Fibroblast of the conjunctiva (primary cell): ENCODE results near the gene MARK3.

ENCODE experiments used
- DNase-seq: peaks from one replicate; pipeline ENCODE4 v3.0.0-alpha.2; 2010; ENCODE audit warnings: low read depth

The MARK3 gene

GRCh38 chr14:103526914-103527248 lies 141.7 kb downstream of the MARK3 start:
- DNase-seq: no peak

DNA sequence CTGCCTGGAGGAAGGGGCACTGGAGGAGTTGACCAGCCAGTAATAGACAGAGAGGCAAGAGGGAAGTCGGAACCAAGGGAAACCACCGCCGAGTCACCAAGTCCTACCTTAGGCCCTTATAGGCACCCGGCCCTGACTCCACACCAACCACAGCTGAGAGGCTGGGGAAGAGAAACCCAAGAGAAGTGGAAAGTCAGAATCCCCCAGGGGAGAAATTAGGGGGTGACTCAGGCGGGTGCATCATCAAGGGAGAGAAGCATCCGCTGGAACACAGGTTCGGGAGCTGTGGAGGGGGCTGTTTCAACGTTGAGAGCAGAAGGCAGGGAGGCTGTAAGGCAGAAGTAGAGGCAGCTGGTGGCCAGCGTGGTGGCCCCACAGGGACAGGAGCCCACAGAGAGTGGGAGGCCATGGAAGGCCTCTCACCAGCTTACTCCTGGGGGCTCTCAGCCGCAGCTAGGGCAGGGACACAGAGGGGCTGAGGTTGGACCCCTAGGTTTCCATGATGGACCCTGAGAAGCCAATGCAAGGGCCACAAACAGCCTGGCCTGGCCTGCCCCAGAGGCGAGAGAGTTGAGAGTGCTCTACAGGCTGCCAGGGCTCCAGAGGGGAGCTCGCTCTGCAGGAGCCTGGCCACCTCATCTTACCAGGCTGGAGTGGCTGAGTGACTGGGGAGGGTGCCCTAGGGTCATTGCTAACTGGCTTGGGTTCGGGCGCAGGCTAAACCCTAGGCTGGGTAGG lies 142.4 kb downstream of the MARK3 start:
- DNase-seq: no peak

GRCh38 chr14:103528146-103528586 lies 143.0 kb downstream of the MARK3 start:
- no peak for DNase-seq

GRCh38 chr14:103528587-103529382 lies 143.6 kb downstream of the MARK3 start, which contains the start of gene TRMT61A:
Gene TRMT61A (plus strand): TSS chr14:103529196. CDS start chr14:103529979, 783 bp downstream.
- DNase-seq: peak; percentile 88

- no peak for DNase-seq
Observed at GRCh38 chr14:103529383-103530365, 144.5 kb downstream of the MARK3 start.

GRCh38 chr14:103530390-103530789 lies 145.2 kb downstream of the MARK3 start:
- DNase-seq: no peak

DNA sequence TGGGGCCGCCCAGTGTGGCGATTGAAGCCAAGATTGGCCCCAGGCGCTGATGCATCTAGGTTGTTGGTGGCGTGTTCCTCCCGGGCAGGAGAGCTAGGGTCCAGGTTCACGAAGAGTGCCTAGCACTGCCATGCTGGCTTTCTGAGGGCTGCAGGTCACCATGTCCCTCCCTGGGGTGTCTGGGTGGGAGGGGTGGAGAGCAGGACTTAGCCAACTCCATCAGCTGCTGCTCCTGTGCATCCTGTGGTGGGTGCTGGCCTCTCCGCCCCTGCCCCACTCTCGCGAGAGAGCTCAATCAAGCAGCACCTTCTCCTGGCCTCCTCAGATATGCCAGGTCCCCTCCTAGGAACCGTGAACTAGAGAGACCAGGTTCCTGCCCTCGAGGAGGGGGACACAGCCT lies 145.6 kb downstream of the MARK3 start:
- no peak for DNase-seq

DNA sequence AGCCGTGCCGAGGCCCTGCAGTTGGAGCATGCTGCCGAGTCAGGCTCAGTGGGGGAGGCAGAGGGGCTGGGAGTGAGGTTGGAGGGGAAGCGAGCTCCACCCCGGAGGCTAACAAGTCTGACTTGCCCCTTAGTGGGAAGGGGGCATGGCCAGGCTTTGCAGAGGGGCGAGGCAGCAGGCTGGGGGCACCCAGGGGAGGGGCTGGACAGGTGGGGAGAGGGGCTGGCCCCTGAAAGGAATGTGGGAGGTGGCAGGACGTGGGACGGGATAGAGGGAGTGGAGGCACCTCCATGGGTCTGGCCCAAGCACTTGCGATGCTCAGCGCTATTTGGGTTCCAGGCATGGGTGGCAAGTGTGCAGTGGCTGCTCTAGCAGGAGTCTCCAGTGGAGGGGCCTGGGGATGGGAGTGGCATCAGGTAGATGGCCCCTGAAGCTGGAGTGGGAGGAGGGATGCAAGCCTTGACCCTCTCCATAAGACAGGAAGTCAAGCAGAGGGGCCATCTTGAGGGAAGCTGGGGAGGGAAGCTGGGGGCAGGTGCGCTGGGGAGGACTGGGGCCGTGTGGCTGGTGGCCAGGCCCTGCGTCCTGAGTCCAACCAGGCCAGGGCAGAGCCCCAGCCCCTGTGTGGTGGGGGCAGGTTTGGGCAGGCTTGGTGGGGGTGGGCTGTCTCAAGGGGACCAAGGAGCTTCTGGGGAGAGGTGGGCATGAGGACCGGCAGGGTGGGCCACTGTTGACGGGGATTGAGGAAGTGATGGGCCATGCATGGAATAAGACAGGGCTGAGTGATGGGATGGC lies 146.4 kb downstream of the MARK3 start:
- DNase-seq: no peak

DNA sequence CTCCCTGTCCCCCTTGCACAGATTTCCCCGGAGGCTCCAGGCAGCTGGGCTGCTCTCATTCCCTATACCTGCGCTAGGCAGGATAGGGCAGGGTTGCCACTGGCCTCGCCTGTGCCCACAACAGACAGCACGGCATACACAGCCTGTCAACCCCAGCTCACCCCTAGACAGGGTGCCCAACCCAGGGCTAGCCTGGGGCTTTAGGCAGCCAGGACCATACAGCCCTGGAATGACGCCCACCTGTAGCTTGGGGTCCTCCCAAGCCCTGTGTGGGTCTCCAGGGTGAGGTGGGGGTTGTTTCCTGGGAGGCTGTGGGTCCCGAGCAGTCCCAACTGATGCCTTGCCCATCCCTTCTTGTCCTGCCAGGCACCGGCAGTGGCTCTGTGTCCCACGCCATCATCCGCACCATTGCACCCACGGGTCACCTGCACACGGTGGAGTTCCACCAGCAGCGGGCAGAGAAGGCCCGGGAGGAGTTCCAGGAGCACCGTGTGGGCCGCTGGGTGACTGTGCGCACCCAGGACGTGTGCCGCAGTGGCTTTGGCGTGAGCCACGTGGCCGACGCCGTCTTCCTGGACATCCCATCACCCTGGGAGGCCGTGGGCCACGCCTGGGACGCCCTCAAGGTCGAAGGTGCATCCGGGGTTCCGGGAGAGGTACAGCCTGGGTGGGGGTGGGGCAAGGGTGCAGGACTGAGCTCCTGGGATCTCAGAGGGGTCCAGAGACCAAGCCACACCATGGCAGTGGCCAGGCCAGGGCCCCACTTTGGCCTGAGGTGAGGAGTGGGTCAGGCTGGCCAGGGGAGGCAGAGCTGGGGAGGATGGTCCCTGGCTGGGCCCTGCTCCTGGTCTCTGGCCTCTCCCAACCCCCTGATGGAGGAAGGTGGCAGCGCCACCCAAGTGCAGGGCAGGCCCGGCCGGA lies 147.3 kb downstream of the MARK3 start:
- no peak for DNase-seq

GRCh38 chr14:103533137-103533998 lies 148.2 kb downstream of the MARK3 start:
- no peak for DNase-seq

GRCh38 chr14:103533999-103534575 lies 148.9 kb downstream of the MARK3 start:
- DNase-seq: no peak

GRCh38 chr14:103534576-103535061 lies 149.4 kb downstream of the MARK3 start:
- DNase-seq: no peak

- no peak for DNase-seq
Observed at GRCh38 chr14:103535081-103535890, 150.1 kb downstream of the MARK3 start.

GRCh38 chr14:103535891-103536565 lies 150.8 kb downstream of the MARK3 start:
- no peak for DNase-seq

- no peak for DNase-seq
Observed at GRCh38 chr14:103536693-103537092, 151.5 kb downstream of the MARK3 start.

DNA sequence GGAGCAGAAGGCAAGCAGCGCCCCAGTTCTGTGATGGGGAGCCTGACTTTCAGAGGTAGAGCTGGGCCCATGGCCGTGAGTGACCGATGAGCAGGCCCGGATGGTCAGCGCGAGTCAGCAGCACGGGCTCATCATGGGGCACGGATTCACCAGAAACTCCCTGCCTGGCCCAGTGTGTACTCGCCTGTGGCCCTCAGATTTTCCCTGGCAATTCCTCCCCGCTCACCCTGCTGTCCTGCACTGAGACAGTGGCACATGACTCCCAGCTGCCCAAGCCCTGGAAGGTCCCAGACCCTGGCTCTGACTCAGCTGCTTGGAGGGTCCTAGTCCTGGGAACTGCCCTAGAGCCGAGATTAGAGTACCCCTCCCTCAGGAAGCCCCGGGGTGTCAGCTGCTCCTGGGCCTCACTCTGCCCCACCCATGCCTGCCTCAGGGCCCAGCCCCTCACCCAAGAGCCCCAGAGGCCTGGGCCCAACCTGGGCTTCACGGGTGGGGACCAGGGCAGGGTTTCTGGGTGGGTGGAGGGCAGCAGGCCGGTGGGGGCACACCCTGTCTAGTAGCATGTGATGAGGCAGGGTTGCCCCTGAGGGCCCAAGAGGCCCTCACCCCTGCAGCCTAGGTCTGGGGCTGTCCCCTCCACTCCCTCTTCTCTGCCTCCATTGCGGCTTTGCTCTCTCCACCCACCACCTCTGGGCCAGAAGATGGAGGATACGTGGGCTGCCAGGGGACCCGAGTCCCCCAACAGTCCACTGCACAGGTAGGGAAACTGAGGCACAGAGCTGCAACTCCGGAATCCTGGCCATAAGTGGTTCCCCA lies 152.2 kb downstream of the MARK3 start:
- DNase-seq: no peak
